T-cell (primary cell): Measurements from ENCODE around the gene LSM4. TPM values are rescaled to one million over a fixed set of nuclear protein-coding genes. Genes with fewer than 3 reads are reported as not detected.

Source experiments
- ATAC-seq, 4 experiments: fragments of 200-7000 bp in 3 of 4; fragments of 150-1000 bp in 1 of 4; cut with Tn5 transposase; replicated peaks in 1 of 4; 1 replicate in 3 of 4; 2 replicates in 1 of 4; pipeline ENCODE4 v1.10.0; 2021; ENCODE audit warnings: moderate library complexity in 3 of 4, mild to moderate bottlenecking in 2 of 4, moderate number of reproducible peaks in 1 of 4
- CTCF ChIA-PET, 2 donors: fragments of 300-600 bp; sonication (Branson Sonifier 250); formaldehyde crosslinking; loops; one replicate each; lab custom pipeline; 2022; ENCODE audit warnings: antibody characterized with exemption in 2 of 2; lab: Charles Lee
- POLR2A ChIA-PET, 2 donors: fragments of 300-600 bp; sonication (Branson Sonifier 250); formaldehyde crosslinking; loops; one replicate each; lab custom pipeline; 2022; ENCODE audit warnings: antibody characterized with exemption in 2 of 2; lab: Charles Lee
- DNase-seq, 35 experiments: peaks; one replicate each; pipeline versions ENCODE4 v3.0.0 to v3.0.0-alpha.2; 2013 to 2023
- H3K27ac ChIP-seq: one replicate; pipeline ENCODE4 v1.5.1; 2013; ENCODE audit warnings: low read length
- H3K27me3 ChIP-seq, 2 experiments: replicated peaks in 1 of 2; 1 replicate in 1 of 2; 2 replicates in 1 of 2; pipeline versions ENCODE4 v1.6.1 to v1.7.0; 2013; ENCODE audit warnings: low read length in 1 of 2, mixed read lengths in 1 of 2; ENCODE audit not compliant: control insufficient read depth in 2 of 2, insufficient read depth in 2 of 2; ENCODE audit errors: extremely low read depth in 1 of 2
- H3K36me3 ChIP-seq, 2 donors: 1 replicate in 1 of 2; 2 replicates in 1 of 2; pipeline versions ENCODE4 v1.6.1 to v1.7.0; 2013; ENCODE audit warnings: low read length in 1 of 2; ENCODE audit not compliant: control insufficient read depth in 2 of 2, insufficient read depth in 1 of 2; ENCODE audit errors: extremely low read depth in 1 of 2
- H3K4me1 ChIP-seq, 2 experiments: 1 replicate in 1 of 2; 2 replicates in 1 of 2; pipeline versions ENCODE4 v1.6.1 to v1.7.0; 2013; ENCODE audit warnings: low read length in 2 of 2, mixed read lengths in 1 of 2; ENCODE audit not compliant: insufficient read depth in 2 of 2, control insufficient read depth in 1 of 2; ENCODE audit errors: extremely low read depth in 1 of 2
- H3K4me3 ChIP-seq, 2 donors: 1 replicate in 1 of 2; 2 replicates in 1 of 2; pipeline versions ENCODE4 v1.5.1 to v1.7.0; 2013; ENCODE audit warnings: mild to moderate bottlenecking in 2 of 2, low read length in 1 of 2, moderate library complexity in 1 of 2; ENCODE audit not compliant: control insufficient read depth in 1 of 2; ENCODE audit errors: extremely low read depth in 1 of 2
- H3K9me3 ChIP-seq: 2 replicates; pipeline ENCODE4 v1.7.0; 2013
- H3K27ac Mint-ChIP-seq, 2 donors: one replicate each; pipeline ENCODE4 v1.8.0; 2020 to 2021; ENCODE audit warnings: mild to moderate bottlenecking in 2 of 2, mixed read lengths in 2 of 2
- H3K27me3 Mint-ChIP-seq, 2 donors: one replicate each; pipeline ENCODE4 v1.8.0; 2021 to 2022; ENCODE audit warnings: mixed read lengths in 2 of 2
- H3K36me3 Mint-ChIP-seq: one replicate; pipeline ENCODE4 v1.8.0; 2021; ENCODE audit warnings: mixed read lengths
- H3K4me1 Mint-ChIP-seq, 3 donors: one replicate each; pipeline ENCODE4 v1.8.0; 2020 to 2022; ENCODE audit warnings: mixed read lengths in 3 of 3, mild to moderate bottlenecking in 1 of 3
- H3K4me3 Mint-ChIP-seq, 3 donors: one replicate each; pipeline ENCODE4 v1.8.0; 2020 to 2022; ENCODE audit warnings: mild to moderate bottlenecking in 3 of 3, mixed read lengths in 3 of 3, moderate library complexity in 3 of 3
- H3K9me3 Mint-ChIP-seq, 3 donors: one replicate each; pipeline ENCODE4 v1.8.0; 2020 to 2022; ENCODE audit warnings: mixed read lengths in 3 of 3
- WGBS: methylation state at CpG from one replicate; pipeline ENCODE4 v1.1.5; 2013; ENCODE audit warnings: missing lambda C conversion rate; ENCODE audit not compliant: insufficient coverage; 5-methylcytosine and 5-hydroxymethylcytosine counted together
- total RNA-seq, 35 experiments: library from RNA in 6 of 35; stranded (reverse) in 6 of 35; fragments of 120-200 nt in 1 of 35; gene quantifications; one replicate each; pipeline versions ENCODE4 v1.2.1 to v1.2.4 and lab custom pipeline; 2013 to 2026

The LSM4 gene
- total RNA-seq, 5 donors from 2014 or later (not counting 1 experiment from before 2014, with no cell fraction given), result 58.5 to 82.7 (median 69.1) TPM

- peaks cover 11 to 29% (median 11%) of the 10 kb centered on the region in 3 donors for H3K4me1 Mint-ChIP-seq
- ChIA-PET CTCF (no interaction called here), POLR2A (no interaction called here)
- no peaks in the 10 kb centered on the region for H3K9me3 ChIP-seq
- H3K27ac ChIP-seq, result no peak overlapping the region
- DNase-seq, result no peak
- no peak overlapping the region for H3K4me3 ChIP-seq
- over 99% methylated on average over 9 of the region's 11 CpGs for WGBS
- peaks cover 10% of the 10 kb centered on the region for H3K36me3 Mint-ChIP-seq
- H3K27ac Mint-ChIP-seq, result no peak overlapping the region
- peaks cover 12 to 51% of the 10 kb centered on the region in 2 donors for H3K36me3 ChIP-seq
- no peaks in the 10 kb centered on the region for H3K27me3 ChIP-seq
- H3K4me3 Mint-ChIP-seq, result no peak overlapping the region
- no peak for ATAC-seq
- no peaks in the 10 kb centered on the region for H3K9me3 Mint-ChIP-seq
- no peaks in the 10 kb centered on the region for H3K27me3 Mint-ChIP-seq
- peaks cover 2 to 50% of the 10 kb centered on the region in 2 experiments for H3K4me1 ChIP-seq
Observed at GRCh38 chr19:18312092-18312534, 10.8 kb downstream of the LSM4 start.

GRCh38 chr19:18311502-18312091 is 11.3 kb downstream of the LSM4 start:
- Histone ChIP-seq H3K4me1 (peaks cover 3 to 50% of the 10 kb centered on the region in 2 experiments), H3K27me3 (no peaks in the 10 kb centered on the region), H3K36me3 (peaks cover 12 to 52% of the 10 kb centered on the region in 2 donors), H3K9me3 (no peaks in the 10 kb centered on the region), H3K4me3 (no peak overlapping the region), H3K27ac (no peak overlapping the region)
- ChIA-PET CTCF (no interaction called here), POLR2A (no interaction called here)
- ATAC-seq (no peak), DNase-seq (no peak)
- Mint-ChIP-seq H3K9me3 (no peaks in the 10 kb centered on the region), H3K4me3 (no peak overlapping the region), H3K27ac (no peak overlapping the region), H3K36me3 (peaks cover 12% of the 10 kb centered on the region), H3K4me1 (peaks cover 15 to 34% (median 16%) of the 10 kb centered on the region in 3 donors), H3K27me3 (no peaks in the 10 kb centered on the region)
- WGBS, result 90% methylated on average over 11 of the region's 22 CpGs

- H3K9me3 Mint-ChIP-seq, result no peaks in the 10 kb centered on the region
- H3K4me1 Mint-ChIP-seq, result peaks cover 20 to 37% (median 23%) of the 10 kb centered on the region in 3 donors
- peaks cover 12% of the 10 kb centered on the region for H3K36me3 Mint-ChIP-seq
- 78% methylated on average over 8 of the region's 13 CpGs for whole genome bisulfite sequencing
- Histone ChIP-seq H3K4me3 (no peak overlapping the region), H3K27ac (no peak overlapping the region), H3K36me3 (peaks cover 12 to 58% of the 10 kb centered on the region in 2 donors), H3K9me3 (no peaks in the 10 kb centered on the region), H3K27me3 (no peaks in the 10 kb centered on the region), H3K4me1 (peaks cover 9 to 54% of the 10 kb centered on the region in 2 experiments)
- no peak for ATAC-seq
- peak overlapping the region; percentile 39 to 46 for H3K27ac Mint-ChIP-seq
- ChIA-PET POLR2A (no interaction called here), CTCF (no interaction called here)
- no peaks in the 10 kb centered on the region for H3K27me3 Mint-ChIP-seq
- H3K4me3 Mint-ChIP-seq, result no peak overlapping the region
- DNase-seq, result no peak
Observed at GRCh38 chr19:18310966-18311365, 11.9 kb downstream of the LSM4 start.

- Histone ChIP-seq H3K27me3 (no peaks in the 10 kb centered on the region), H3K27ac (no peak overlapping the region), H3K4me3 (no peak overlapping the region), H3K4me1 (peaks cover 15 to 60% of the 10 kb centered on the region in 2 experiments), H3K9me3 (no peaks in the 10 kb centered on the region), H3K36me3 (peaks cover 9 to 55% of the 10 kb centered on the region in 2 donors)
- Mint-ChIP-seq H3K4me1 (peaks cover 22 to 38% (median 26%) of the 10 kb centered on the region in 3 donors), H3K27ac (peak overlapping the region; percentile 39 to 46), H3K36me3 (peaks cover 9% of the 10 kb centered on the region), H3K9me3 (no peaks in the 10 kb centered on the region), H3K4me3 (no peak overlapping the region), H3K27me3 (no peaks in the 10 kb centered on the region)
- ChIA-PET CTCF (no interaction called here), POLR2A (no interaction called here)
- DNase-seq, result no peak
- no peak for ATAC-seq
- WGBS, result 91% methylated on average over 17 of the region's 23 CpGs
Observed at GRCh38 chr19:18310118-18310909, 12.6 kb downstream of the LSM4 start.

- H3K36me3 ChIP-seq, result peaks cover 9 to 54% of the 10 kb centered on the region in 2 donors
- no peak for ATAC-seq
- no peak overlapping the region for H3K27ac ChIP-seq
- H3K4me3 ChIP-seq, result no peak overlapping the region
- ChIA-PET POLR2A (no interaction called here), CTCF (no interaction called here)
- Mint-ChIP-seq H3K9me3 (no peaks in the 10 kb centered on the region), H3K27ac (no peak overlapping the region), H3K4me1 (peaks cover 27 to 44% (median 32%) of the 10 kb centered on the region in 3 donors), H3K27me3 (no peaks in the 10 kb centered on the region), H3K36me3 (peaks cover 9% of the 10 kb centered on the region), H3K4me3 (no peak overlapping the region)
- H3K4me1 ChIP-seq, result peaks cover 18 to 67% of the 10 kb centered on the region in 2 experiments
- 96% methylated on average over 33 of the region's 33 CpGs for WGBS
- DNase-seq, result no peak
- H3K27me3 ChIP-seq, result no peaks in the 10 kb centered on the region
- H3K9me3 ChIP-seq, result no peaks in the 10 kb centered on the region
Observed at GRCh38 chr19:18309525-18310064, 13.3 kb downstream of the LSM4 start.

GRCh38 chr19:18308948-18309325 is 13.9 kb downstream of the LSM4 start:
- no peak overlapping the region for H3K4me3 Mint-ChIP-seq
- CTCF ChIA-PET, result no interaction called here
- no peaks in the 10 kb centered on the region for H3K9me3 Mint-ChIP-seq
- H3K36me3 ChIP-seq, result peaks cover 9 to 50% of the 10 kb centered on the region in 2 donors
- POLR2A ChIA-PET, result interaction anchor here in 1 of 2 donors (0.6 kb wide), 2 partner anchors 14 to 22 kb away, joined by 3 read pairs; partner anchors contain the start of gene LSM4
- no peak overlapping the region for H3K4me3 ChIP-seq
- ATAC-seq (no peak), DNase-seq (no peak)
- H3K9me3 ChIP-seq, result no peaks in the 10 kb centered on the region
- peaks cover 34 to 49% (median 34%) of the 10 kb centered on the region in 3 donors for H3K4me1 Mint-ChIP-seq
- no peaks in the 10 kb centered on the region for H3K27me3 Mint-ChIP-seq
- peaks cover 18 to 74% of the 10 kb centered on the region in 2 experiments for H3K4me1 ChIP-seq
- H3K27ac Mint-ChIP-seq, result peak overlapping the region in 1 of 2 donors; percentile 28
- no peak overlapping the region for H3K27ac ChIP-seq
- peaks cover 7% of the 10 kb centered on the region for H3K36me3 Mint-ChIP-seq
- H3K27me3 ChIP-seq, result no peaks in the 10 kb centered on the region
- WGBS, result 93% methylated on average over 7 of the region's 7 CpGs
